SK-N-SH (cell line): ENCODE measurements around the gene EN2. TPM values are rescaled to one million over a fixed set of nuclear protein-coding genes. Genes with fewer than 3 reads are reported as not detected.
A peak's percentile ranks its signal among the peaks of the same experiment; 100 is the strongest.

Experiments used
- CTCF ChIA-PET: fragments of 300-600, 350-600 bp; formaldehyde crosslinking; extraction: SDS; loops from one replicate; lab custom pipeline; 2021; lab: Yijun Ruan, JAX
- POLR2A ChIA-PET: fragments of 350-600 bp; sonication (Branson Sonifier 250); formaldehyde crosslinking; extraction: SDS; loops from one replicate; lab custom pipeline; 2020; ENCODE audit warnings: antibody characterized with exemption, inconsistent platforms; lab: Yijun Ruan, JAX
- DNase-seq: peaks from one replicate; pipeline ENCODE4 v3.0.0; 2012
- H2AFZ ChIP-seq: fragments of 200-600 bp; sonication (generic); 2 replicates; pipeline ENCODE4 v1.8.1; 2016; ENCODE audit warnings: antibody characterized with exemption, mild to moderate bottlenecking, low read depth
- H3F3A ChIP-seq: fragments of 200-600 bp; sonication (generic); replicated peaks from 2 replicates; pipeline ENCODE3; 2016; ENCODE audit warnings: antibody characterized with exemption, mild to moderate bottlenecking; ENCODE audit not compliant: insufficient read depth
- H3K27ac ChIP-seq, 2 experiments: fragments of 200-500 bp in 1 of 2; fragments of 200-600 bp in 1 of 2; sonication (Bioruptor generic) in 1 of 2; sonication (generic), shearing (Covaris generic) in 1 of 2; 2 replicates each; pipeline versions ENCODE4 v1.5.1 to v1.6.1; 2014 to 2016; ENCODE audit warnings: low read depth in 2 of 2, inconsistent platforms in 1 of 2, low read length in 1 of 2, mild to moderate bottlenecking in 1 of 2, mixed read lengths in 1 of 2
- H3K27me3 ChIP-seq: fragments of 200-600 bp; sonication (generic), shearing (Covaris generic); 2 replicates; pipeline ENCODE4 v1.6.1; 2016; ENCODE audit warnings: mixed run types; ENCODE audit not compliant: insufficient read depth
- H3K36me3 ChIP-seq, 2 experiments: fragments of 200-500 bp in 1 of 2; fragments of 200-600 bp in 1 of 2; sonication (Bioruptor generic) in 1 of 2; sonication (generic) in 1 of 2; replicated peaks in 1 of 2; 2 replicates each; pipeline versions ENCODE3 to v1.5.1; 2014 to 2016; ENCODE audit warnings: low read length in 1 of 2, mild to moderate bottlenecking in 1 of 2; ENCODE audit not compliant: insufficient read depth in 2 of 2, control insufficient read depth in 1 of 2
- H3K4me1 ChIP-seq, 2 experiments: fragments of 200-500 bp in 1 of 2; fragments of 200-600 bp in 1 of 2; sonication (Bioruptor generic) in 1 of 2; sonication (generic), shearing (Covaris generic) in 1 of 2; 2 replicates each; pipeline versions ENCODE4 v1.5.1 to v1.6.1; 2014 to 2016; ENCODE audit warnings: low read depth in 1 of 2, low read length in 1 of 2, mixed run types in 1 of 2; ENCODE audit not compliant: insufficient read depth in 2 of 2, control insufficient read depth in 1 of 2
- H3K4me2 ChIP-seq: fragments of 200-600 bp; sonication (generic), shearing (Covaris generic); 2 replicates; pipeline ENCODE4 v1.6.1; 2017; ENCODE audit warnings: mixed run types
- H3K4me3 ChIP-seq, 2 experiments: fragments of 200-500 bp in 1 of 2; fragments of 200-600 bp in 1 of 2; sonication (Bioruptor generic) in 1 of 2; sonication (generic), shearing (Covaris generic) in 1 of 2; 2 replicates each; pipeline versions ENCODE4 v1.5.1 to v1.8.1; 2014 to 2016; ENCODE audit warnings: low read depth in 2 of 2, inconsistent platforms in 1 of 2, low read length in 1 of 2, mild to moderate bottlenecking in 1 of 2, mixed read lengths in 1 of 2, moderate library complexity in 1 of 2
- H3K79me2 ChIP-seq: fragments of 200-600 bp; sonication (generic); 2 replicates; pipeline ENCODE4 v1.8.1; 2017; ENCODE audit warnings: mild to moderate bottlenecking; ENCODE audit not compliant: insufficient read depth
- H3K9ac ChIP-seq: fragments of 200-600 bp; sonication (generic); 2 replicates; pipeline ENCODE4 v1.6.1; 2017; ENCODE audit warnings: mixed run types
- H3K9me2 ChIP-seq: fragments of 200-600 bp; sonication (generic); 2 replicates; pipeline ENCODE4 v1.6.1; 2017; ENCODE audit warnings: mixed run types
- H3K9me3 ChIP-seq: fragments of 200-600 bp; sonication (generic); 2 replicates; pipeline ENCODE4 v1.6.1; 2017; ENCODE audit warnings: mixed run types, mild to moderate bottlenecking, moderate library complexity
- H4K20me1 ChIP-seq: fragments of 200-600 bp; sonication (generic); 2 replicates; pipeline ENCODE4 v1.6.1; 2017; ENCODE audit warnings: mild to moderate bottlenecking, mixed run types; ENCODE audit not compliant: insufficient read depth
- EP300 ChIP-seq, 2 experiments: IDR thresholded peaks; 2 replicates each; pipeline versions ENCODE4 v1.4.0 to v1.6.1; 2012; ENCODE audit warnings: borderline replicate concordance in 1 of 2, low read depth in 1 of 2, low read length in 1 of 2
- EZH2phosphoT487 ChIP-seq: fragments of 200-600 bp; sonication (generic); IDR thresholded peaks from 2 replicates; pipeline ENCODE4 v1.6.1; 2017; ENCODE audit warnings: low read depth, mixed run types, mild to moderate bottlenecking, antibody characterized with exemption, moderate library complexity, borderline replicate concordance
- FOXM1 ChIP-seq: IDR thresholded peaks from 2 replicates; pipeline ENCODE4 v1.4.0; 2012; ENCODE audit warnings: low read depth, mild to moderate bottlenecking
- GABPA ChIP-seq: IDR thresholded peaks from 2 replicates; pipeline ENCODE4 v1.4.0; 2012; ENCODE audit warnings: low read depth, mild to moderate bottlenecking
- MXI1 ChIP-seq: IDR thresholded peaks from 2 replicates; pipeline ENCODE4 v1.6.1; 2012; ENCODE audit warnings: mild to moderate bottlenecking, low read depth, low read length, improper control_type of control experiment
- PBX3 ChIP-seq: IDR thresholded peaks from 2 replicates; pipeline ENCODE4; 2012
- RCOR1 ChIP-seq: fragments of 150-350 bp; IDR thresholded peaks from 2 replicates; pipeline ENCODE4 v1.6.1; 2017; ENCODE audit warnings: antibody characterized with exemption, low read length
- TCF12 ChIP-seq: IDR thresholded peaks from 2 replicates; pipeline ENCODE4 v1.4.0; 2012
- WGBS: methylation state at CpG from one replicate; pipeline ENCODE4 v1.1.6; 2017; ENCODE audit warnings: low lambda C conversion rate; 5-methylcytosine and 5-hydroxymethylcytosine counted together
- polyA plus RNA-seq, 3 experiments: library from polyadenylated mRNA; depleted of rRNA; stranded (reverse); fragments of >200 nt; gene quantifications; 2 replicates each; pipeline ENCODE4 v1.2.3, GENCODE V29; 2012
- TF ChIP-seq, protein P1 (sequence below): IDR thresholded peaks from 2 replicates; pipeline ENCODE4 v1.6.1; 2012; ENCODE audit warnings: mild to moderate bottlenecking, low read depth, low read length, moderate library complexity

Gene EN2
- polyA plus RNA-seq, 1 of the 3 experiments (the other 2 are of a cell fraction), result 0.02 TPM

DNA sequence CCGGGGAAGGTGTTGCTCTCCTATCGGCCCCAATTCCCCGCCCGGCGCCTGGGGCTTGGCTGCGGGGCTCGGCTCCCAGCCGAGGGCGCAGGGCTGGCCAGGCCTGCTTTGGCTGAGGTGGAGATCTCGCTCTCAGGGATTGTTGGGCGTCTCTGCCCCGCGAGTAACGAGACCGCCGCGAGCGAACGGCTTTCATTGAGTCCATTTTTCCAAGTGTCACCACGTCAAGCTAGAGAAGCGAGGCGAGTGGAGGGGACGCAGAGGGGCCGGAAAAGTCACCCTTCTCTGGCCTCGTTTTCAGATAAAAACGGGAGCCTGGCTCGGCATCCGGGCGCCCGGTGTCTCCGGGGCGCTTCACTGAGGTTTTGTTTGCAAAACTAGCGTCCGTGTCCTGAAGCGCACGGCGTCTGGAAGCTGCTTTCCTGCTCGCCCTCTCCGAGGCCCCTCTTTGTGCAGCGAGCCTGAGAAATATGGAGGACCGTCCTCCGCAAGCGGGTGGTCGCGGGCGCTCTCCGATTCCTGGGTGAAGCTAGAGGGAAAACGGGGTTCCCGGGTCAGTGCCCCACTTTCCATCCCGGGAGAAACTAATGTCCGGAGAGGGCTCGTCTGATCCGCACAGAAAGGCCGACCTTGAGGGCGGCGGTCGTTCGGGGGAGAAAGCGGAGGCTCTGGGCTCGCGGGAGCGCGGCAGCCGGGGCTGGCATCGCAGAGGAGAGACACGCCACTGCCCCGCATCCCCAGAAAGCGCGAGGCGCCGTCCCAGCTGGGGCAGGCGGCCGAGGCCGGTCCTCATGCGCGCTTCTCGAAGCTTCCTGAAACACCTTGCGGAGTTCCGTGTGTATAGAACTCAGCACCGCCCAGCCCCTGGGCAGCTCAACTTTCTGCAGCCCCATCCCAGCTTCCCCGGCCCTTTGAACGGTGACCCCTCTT is 3.5 kb upstream of the EN2 start:
- Histone ChIP-seq H3K36me3 (no peaks in the 10 kb centered on the region), H3K9me2 (no peaks in the 10 kb centered on the region), H3K27ac (no peak overlapping the region), H4K20me1 (peaks cover 24% of the 10 kb centered on the region), H2AFZ (no peak overlapping the region), H3F3A (no peaks in the 10 kb centered on the region), H3K9me3 (no peaks in the 10 kb centered on the region), H3K4me3 (no peak overlapping the region), H3K79me2 (no peaks in the 10 kb centered on the region), H3K4me2 (peak overlapping the region; percentile 33; the same call in 1 of the 2 replicates), H3K27me3 (peaks cover 96% of the 10 kb centered on the region), H3K9ac (no peak overlapping the region), H3K4me1 (peaks cover 8% of the 10 kb centered on the region in 2 experiments; a peak in 3 of 4 replicates)
- TF ChIP-seq RCOR1 (no peak), TCF12 (no peak), EP300 (IDR thresholded peaks at IDR 0.05; ENCODE audit: borderline replicate concordance in 1 of 2, low read depth in 1 of 2, low read length in 1 of 2) (no peak), PBX3 (no peak), FOXM1 (no peak), GABPA (no peak), MXI1 (no peak)
- TF ChIP-seq, protein P1, sequence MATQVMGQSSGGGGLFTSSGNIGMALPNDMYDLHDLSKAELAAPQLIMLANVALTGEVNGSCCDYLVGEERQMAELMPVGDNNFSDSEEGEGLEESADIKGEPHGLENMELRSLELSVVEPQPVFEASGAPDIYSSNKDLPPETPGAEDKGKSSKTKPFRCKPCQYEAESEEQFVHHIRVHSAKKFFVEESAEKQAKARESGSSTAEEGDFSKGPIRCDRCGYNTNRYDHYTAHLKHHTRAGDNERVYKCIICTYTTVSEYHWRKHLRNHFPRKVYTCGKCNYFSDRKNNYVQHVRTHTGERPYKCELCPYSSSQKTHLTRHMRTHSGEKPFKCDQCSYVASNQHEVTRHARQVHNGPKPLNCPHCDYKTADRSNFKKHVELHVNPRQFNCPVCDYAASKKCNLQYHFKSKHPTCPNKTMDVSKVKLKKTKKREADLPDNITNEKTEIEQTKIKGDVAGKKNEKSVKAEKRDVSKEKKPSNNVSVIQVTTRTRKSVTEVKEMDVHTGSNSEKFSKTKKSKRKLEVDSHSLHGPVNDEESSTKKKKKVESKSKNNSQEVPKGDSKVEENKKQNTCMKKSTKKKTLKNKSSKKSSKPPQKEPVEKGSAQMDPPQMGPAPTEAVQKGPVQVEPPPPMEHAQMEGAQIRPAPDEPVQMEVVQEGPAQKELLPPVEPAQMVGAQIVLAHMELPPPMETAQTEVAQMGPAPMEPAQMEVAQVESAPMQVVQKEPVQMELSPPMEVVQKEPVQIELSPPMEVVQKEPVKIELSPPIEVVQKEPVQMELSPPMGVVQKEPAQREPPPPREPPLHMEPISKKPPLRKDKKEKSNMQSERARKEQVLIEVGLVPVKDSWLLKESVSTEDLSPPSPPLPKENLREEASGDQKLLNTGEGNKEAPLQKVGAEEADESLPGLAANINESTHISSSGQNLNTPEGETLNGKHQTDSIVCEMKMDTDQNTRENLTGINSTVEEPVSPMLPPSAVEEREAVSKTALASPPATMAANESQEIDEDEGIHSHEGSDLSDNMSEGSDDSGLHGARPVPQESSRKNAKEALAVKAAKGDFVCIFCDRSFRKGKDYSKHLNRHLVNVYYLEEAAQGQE, result no peak
- 4% methylated on average over 65 of the region's 82 CpGs for WGBS
- CTCF ChIA-PET, result interaction anchor here (1.1 kb wide), 1 partner anchor 8 kb away, joined by 4 read pairs; no protein-coding TSS in a partner anchor
- DNase-seq, result peak; percentile 53
- POLR2A ChIA-PET, result no interaction called here

GRCh38 chr7:155455132-155455693 is 2.7 kb upstream of the EN2 start:
- H3K9ac ChIP-seq, result no peak overlapping the region
- ChIA-PET CTCF (interaction anchor here (1.1 to 1.5 kb wide), 4 partner anchors 28 to 313 kb away, joined by 3 to 5 read pairs (median 3); no protein-coding TSS in a partner anchor), POLR2A (no interaction called here)
- no peaks in the 10 kb centered on the region for H3K9me2 ChIP-seq
- no peak overlapping the region for H3K4me3 ChIP-seq
- WGBS, result 7% methylated on average over 15 of the region's 15 CpGs
- H4K20me1 ChIP-seq, result peaks cover 24% of the 10 kb centered on the region
- peaks cover 8% of the 10 kb centered on the region in 2 experiments; a peak in 3 of 4 replicates for H3K4me1 ChIP-seq
- no peak for TF ChIP-seq PBX3
- peak; percentile 63; the same call in 1 of the 2 replicates for TF ChIP-seq EZH2phosphoT487
- no peak overlapping the region for H3K4me2 ChIP-seq
- no peaks in the 10 kb centered on the region for H3K9me3 ChIP-seq
- H2AFZ ChIP-seq, result no peak overlapping the region
- H3K27ac ChIP-seq, result no peak overlapping the region
- H3F3A ChIP-seq, result no peaks in the 10 kb centered on the region
- peak; percentile 35 for DNase-seq
- H3K79me2 ChIP-seq, result no peaks in the 10 kb centered on the region
- H3K27me3 ChIP-seq, result peaks cover 96% of the 10 kb centered on the region
- no peaks in the 10 kb centered on the region for H3K36me3 ChIP-seq
